DND-41 (cell line): Measurements from ENCODE around the gene ARSG.

Source experiments
- ATAC-seq: fragments of 200-7000 bp; cut with Tn5 transposase; 3 replicates; pipeline ENCODE4 v1.9.1; 2021; ENCODE audit warnings: low read depth; ENCODE audit not compliant: insufficient read depth
- DNase-seq: peaks from one replicate; pipeline ENCODE4 v3.0.0-alpha.2; 2020
- H2AFZ ChIP-seq: 2 replicates; pipeline ENCODE4 v1.6.0; 2012; ENCODE audit warnings: low read depth, low read length
- H3K27ac ChIP-seq: 2 replicates; pipeline ENCODE4 v1.5.1; 2012; ENCODE audit warnings: low read length, inconsistent platforms
- H3K27me3 ChIP-seq: fragments of 200-600 bp; sonication (generic); 2 replicates; pipeline ENCODE4 v1.6.0; 2012; ENCODE audit warnings: low read length, mild to moderate bottlenecking, inconsistent platforms; ENCODE audit not compliant: insufficient read depth, poor library complexity
- H3K36me3 ChIP-seq: 2 replicates; pipeline ENCODE4 v1.5.1; 2012; ENCODE audit warnings: low read length, inconsistent platforms; ENCODE audit not compliant: insufficient read depth
- H3K4me1 ChIP-seq: 2 replicates; pipeline ENCODE4 v1.5.1; 2012; ENCODE audit warnings: mild to moderate bottlenecking, low read length; ENCODE audit not compliant: insufficient read depth
- H3K4me2 ChIP-seq: 2 replicates; pipeline ENCODE4 v1.6.0; 2012; ENCODE audit warnings: mild to moderate bottlenecking, moderate library complexity, low read length, inconsistent platforms; ENCODE audit not compliant: insufficient read depth
- H3K4me3 ChIP-seq, 2 experiments: fragments of 200-600 bp in 1 of 2; shearing (Covaris generic) in 1 of 2; 2 replicates each; pipeline ENCODE4 v1.5.1; 2012 to 2016; ENCODE audit warnings: inconsistent platforms in 2 of 2, low read length in 2 of 2, mild to moderate bottlenecking in 2 of 2, low read depth in 1 of 2, moderate library complexity in 1 of 2
- H3K79me2 ChIP-seq: 2 replicates; pipeline ENCODE4 v1.6.0; 2012; ENCODE audit warnings: low read length, inconsistent platforms; ENCODE audit not compliant: insufficient read depth
- H3K9ac ChIP-seq: 2 replicates; pipeline ENCODE4 v1.6.0; 2012; ENCODE audit warnings: low read depth, mild to moderate bottlenecking, inconsistent platforms, low read length, moderate library complexity
- H3K9me3 ChIP-seq: 2 replicates; pipeline ENCODE4 v1.5.1; 2012; ENCODE audit warnings: low read length, moderate library complexity, mild to moderate bottlenecking, inconsistent platforms; ENCODE audit not compliant: insufficient read depth, severe bottlenecking
- H4K20me1 ChIP-seq: 2 replicates; pipeline ENCODE4 v1.6.0; 2012; ENCODE audit warnings: low read length; ENCODE audit not compliant: insufficient read depth
- CTCF ChIP-seq: IDR thresholded peaks from 2 replicates; pipeline ENCODE4 v1.5.1; 2012; ENCODE audit warnings: borderline replicate concordance, low read length, moderate library complexity, mild to moderate bottlenecking; ENCODE audit not compliant: poor library complexity, severe bottlenecking; ENCODE audit errors: extremely low read depth
- EZH2 ChIP-seq: IDR thresholded peaks from 3 replicates; pipeline ENCODE4 v1.6.1; 2012; ENCODE audit warnings: borderline replicate concordance, low read depth, mild to moderate bottlenecking, moderate library complexity, low read length, inconsistent platforms; ENCODE audit not compliant: severe bottlenecking

The ARSG gene

GRCh38 chr17:68295086-68295485 lies 3.8 kb downstream of the ARSG start:
- Histone ChIP-seq H3K27ac (peak overlapping the region; percentile 51; the same call in 1 of the 2 replicates), H3K9ac (no peak overlapping the region), H3K4me3 (no peak overlapping the region), H3K4me2 (no peak overlapping the region), H3K27me3 (no peaks in the 10 kb centered on the region), H3K9me3 (no peaks in the 10 kb centered on the region), H2AFZ (no peak overlapping the region), H4K20me1 (no peaks in the 10 kb centered on the region), H3K36me3 (no peaks in the 10 kb centered on the region), H3K79me2 (peaks cover 29% of the 10 kb centered on the region), H3K4me1 (peaks cover 71% of the 10 kb centered on the region)
- no peak for ATAC-seq
- DNase-seq: no peak
- TF ChIP-seq EZH2: no peak
- no peak for TF ChIP-seq CTCF

GRCh38 chr17:68296217-68297191 lies 5.2 kb downstream of the ARSG start:
- peak; percentile 83 for DNase-seq
- Histone ChIP-seq H3K9ac (peak overlapping the region; percentile 38), H3K9me3 (no peaks in the 10 kb centered on the region), H3K27ac (peak overlapping the region; percentile 80), H4K20me1 (no peaks in the 10 kb centered on the region), H3K27me3 (no peaks in the 10 kb centered on the region), H2AFZ (0 out of 2 replicates have a peak overlapping the region, but pooled peaks have one; percentile 18), H3K36me3 (no peaks in the 10 kb centered on the region), H3K4me2 (peak overlapping the region; percentile 53), H3K4me3 (peak overlapping the region in 1 of 2 experiments; percentile 15; a peak in 2 of 4 replicates), H3K79me2 (peaks cover 21% of the 10 kb centered on the region), H3K4me1 (peaks cover 68% of the 10 kb centered on the region)
- TF ChIP-seq EZH2 (no peak), CTCF (no peak)
- peak; percentile 79 for ATAC-seq

GRCh38 chr17:68297195-68297594 lies 5.9 kb downstream of the ARSG start:
- Histone ChIP-seq H3K4me3 (peak overlapping the region in 1 of 2 experiments; percentile 3; a peak in 2 of 4 replicates), H3K79me2 (peaks cover 21% of the 10 kb centered on the region), H3K9ac (peak overlapping the region; percentile 38), H3K4me2 (peak overlapping the region; percentile 53), H3K27ac (peak overlapping the region; percentile 80), H3K36me3 (no peaks in the 10 kb centered on the region), H4K20me1 (no peaks in the 10 kb centered on the region), H3K27me3 (no peaks in the 10 kb centered on the region), H3K9me3 (no peaks in the 10 kb centered on the region), H2AFZ (peak overlapping the region; percentile 56), H3K4me1 (peaks cover 67% of the 10 kb centered on the region)
- DNase-seq: no peak
- no peak for ATAC-seq
- TF ChIP-seq CTCF (no peak), EZH2 (no peak)
